GM23248 (cell line): ENCODE data around the gene HOXC13. TPM values are rescaled to one million over a fixed set of nuclear protein-coding genes. Genes with fewer than 3 reads are reported as not detected.

Experiments
- DNase-seq: peaks from one replicate; pipeline ENCODE4 v3.0.0-alpha.2; 2015
- H2AFZ ChIP-seq: fragments of 200-600 bp; sonication (generic); 2 replicates; pipeline ENCODE4 v1.6.1; 2016; ENCODE audit warnings: antibody characterized with exemption
- H3F3A ChIP-seq: fragments of 200-600 bp; sonication (generic); 2 replicates; pipeline ENCODE4 v1.6.1; 2016; ENCODE audit warnings: mild to moderate bottlenecking, antibody characterized with exemption, mixed run types; ENCODE audit not compliant: insufficient read depth
- H3K27ac ChIP-seq: fragments of 200-600 bp; sonication (generic); 2 replicates; pipeline ENCODE4 v1.5.1; 2016; ENCODE audit warnings: mild to moderate bottlenecking
- H3K27me3 ChIP-seq: fragments of 200-600 bp; sonication (generic); replicated peaks from 2 replicates; pipeline ENCODE4 v1.6.1; 2016; ENCODE audit warnings: mild to moderate bottlenecking; ENCODE audit not compliant: insufficient read depth
- H3K36me3 ChIP-seq: fragments of 200-600 bp; sonication (generic); 2 replicates; pipeline ENCODE4 v1.6.1; 2016; ENCODE audit warnings: low read depth, mild to moderate bottlenecking
- H3K4me1 ChIP-seq: fragments of 200-600 bp; sonication (generic); 2 replicates; pipeline ENCODE4 v1.6.1; 2016; ENCODE audit warnings: mild to moderate bottlenecking; ENCODE audit not compliant: insufficient read depth
- H3K4me2 ChIP-seq: fragments of 200-600 bp; sonication (generic); one replicate; pipeline ENCODE4 v1.6.1; 2016; ENCODE audit warnings: mild to moderate bottlenecking; ENCODE audit not compliant: unreplicated experiment
- H3K4me3 ChIP-seq: fragments of 200-600 bp; sonication (generic); 2 replicates; pipeline ENCODE4 v1.5.1; 2016; ENCODE audit warnings: mild to moderate bottlenecking
- H3K79me2 ChIP-seq: fragments of 200-600 bp; sonication (generic); 2 replicates; pipeline ENCODE4 v1.6.1; 2016; ENCODE audit warnings: mild to moderate bottlenecking; ENCODE audit not compliant: insufficient read depth
- H3K9ac ChIP-seq: fragments of 200-600 bp; sonication (generic); 2 replicates; pipeline ENCODE4 v1.6.1; 2016; ENCODE audit warnings: mild to moderate bottlenecking
- H3K9me2 ChIP-seq: fragments of 200-600 bp; sonication (generic); 2 replicates; pipeline ENCODE4 v1.6.1; 2016; ENCODE audit warnings: mixed run types, mild to moderate bottlenecking, moderate library complexity; ENCODE audit not compliant: insufficient read depth
- H3K9me3 ChIP-seq: fragments of 200-600 bp; sonication (generic); one replicate; pipeline ENCODE4 v1.6.1; 2017; ENCODE audit warnings: low read depth
- H4K20me1 ChIP-seq: fragments of 200-600 bp; sonication (generic); 2 replicates; pipeline ENCODE4 v1.6.0; 2016; ENCODE audit not compliant: insufficient read depth
- EZH2 ChIP-seq: fragments of 200-600 bp; sonication (generic); IDR thresholded peaks from 2 replicates; pipeline ENCODE4 v1.6.1; 2018; ENCODE audit warnings: antibody characterized with exemption, mild to moderate bottlenecking; ENCODE audit not compliant: insufficient read depth, poor library complexity, severe bottlenecking
- EZH2phosphoT487 ChIP-seq: fragments of 200-600 bp; sonication (generic); IDR thresholded peaks from 2 replicates; pipeline ENCODE4 v1.6.1; 2018; ENCODE audit warnings: antibody characterized with exemption, moderate library complexity, mild to moderate bottlenecking, low read depth; ENCODE audit not compliant: insufficient read depth
- WGBS, 2 experiments: methylation state at CpG; one replicate each; pipeline ENCODE4 v1.1.6; 2015 to 2017; ENCODE audit warnings: low lambda C conversion rate in 2 of 2, low coverage in 1 of 2; ENCODE audit errors: missing lambda C conversion rate in 2 of 2; 5-methylcytosine and 5-hydroxymethylcytosine counted together
- in situ Hi-C: fragments of 300-500 bp; cut with MboI; formaldehyde crosslinking; loops from 2 replicates; pipeline ENCODE4 v1.15.0; 2020
- polyA plus RNA-seq: library from polyadenylated mRNA; unstranded; fragments of >200 nt; fragmentation: Nextera tagmentation; extraction: Ambion mirVana; gene quantifications from 2 replicates; pipeline ENCODE4 v1.2.1, GENCODE V29; 2016
- total RNA-seq: library from RNA; depleted of rRNA; stranded (reverse); fragments of >200 nt; shearing (Covaris generic); gene quantifications from 2 replicates; pipeline ENCODE4 v1.2.3, GENCODE V29; 2014

The HOXC13 gene
- total and polyA plus RNA-seq, 2 experiments from 2014 or later: not detected

DNA sequence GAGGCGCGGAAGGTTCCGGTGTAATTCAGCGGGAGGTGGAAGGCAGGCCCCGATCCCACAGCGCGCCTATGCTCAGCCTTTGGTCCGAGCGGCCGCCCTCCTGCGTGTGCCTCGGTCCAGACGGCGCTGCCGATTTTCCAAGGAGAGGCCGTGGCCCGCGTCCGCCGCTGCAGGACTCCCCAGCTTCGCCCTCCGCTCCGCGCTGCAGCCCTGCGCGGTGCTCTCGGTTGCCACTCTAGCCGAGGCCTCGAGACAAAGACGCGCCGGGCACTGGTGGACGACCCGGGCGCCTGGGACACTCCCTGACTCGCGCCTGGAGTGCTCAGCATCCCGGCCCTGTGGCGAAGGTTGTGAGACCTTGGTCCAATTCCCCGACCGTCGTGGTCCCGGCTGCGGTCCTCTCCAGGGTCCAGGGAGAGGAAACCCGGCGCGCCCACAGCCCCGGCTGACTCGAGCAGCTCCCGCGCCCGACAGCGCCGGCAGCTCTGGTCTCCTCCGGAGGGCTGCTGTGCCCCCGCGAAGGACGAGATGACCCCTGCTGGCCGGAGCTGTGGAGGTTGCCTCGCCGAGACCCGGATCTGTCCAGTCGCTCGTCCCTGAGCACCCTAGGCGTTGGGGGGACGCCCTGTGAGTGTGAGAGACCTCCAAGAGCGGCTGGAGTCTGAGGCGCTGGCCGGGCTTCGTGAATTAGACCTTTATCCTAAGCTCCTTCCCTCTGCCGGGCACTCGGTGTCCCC is 22.6 kb downstream of the HOXC13 start:
- Histone ChIP-seq H4K20me1 (no peaks in the 10 kb centered on the region), H3F3A (no peaks in the 10 kb centered on the region), H3K4me1 (no peaks in the 10 kb centered on the region), H2AFZ (no peak overlapping the region), H3K27me3 (peaks cover 100% of the 10 kb centered on the region), H3K4me3 (no peak overlapping the region), H3K9me3 (no peaks in the 10 kb centered on the region), H3K27ac (no peak overlapping the region), H3K9me2 (no peaks in the 10 kb centered on the region), H3K9ac (no peak overlapping the region), H3K36me3 (no peaks in the 10 kb centered on the region), H3K4me2 (no peak overlapping the region), H3K79me2 (no peaks in the 10 kb centered on the region)
- DNase-seq: no peak
- in situ Hi-C loops: no loop called here
- WGBS, 2 experiments: 5% methylated on average over 64 to 67 of the region's 72 CpGs
- TF ChIP-seq EZH2phosphoT487 (no peak), EZH2 (peak; percentile 73)

- WGBS, 2 experiments: 35 to 42% methylated on average over 7 of the region's 7 CpGs
- no peak overlapping the region for H3K4me2 ChIP-seq
- H3K9me3 ChIP-seq: no peaks in the 10 kb centered on the region
- H3K4me1 ChIP-seq: no peaks in the 10 kb centered on the region
- in situ Hi-C loops: no loop called here
- no peak overlapping the region for H2AFZ ChIP-seq
- H3K27ac ChIP-seq: no peak overlapping the region
- H3F3A ChIP-seq: no peaks in the 10 kb centered on the region
- H3K36me3 ChIP-seq: no peaks in the 10 kb centered on the region
- no peaks in the 10 kb centered on the region for H3K79me2 ChIP-seq
- no peak overlapping the region for H3K4me3 ChIP-seq
- TF ChIP-seq EZH2 (peak; percentile 35), EZH2phosphoT487 (no peak)
- no peaks in the 10 kb centered on the region for H3K9me2 ChIP-seq
- no peak for DNase-seq
- no peaks in the 10 kb centered on the region for H4K20me1 ChIP-seq
- no peak overlapping the region for H3K9ac ChIP-seq
- peaks cover 100% of the 10 kb centered on the region for H3K27me3 ChIP-seq
Measured at GRCh38 chr12:53963005-53963404, 24.4 kb downstream of the HOXC13 start.

DNA sequence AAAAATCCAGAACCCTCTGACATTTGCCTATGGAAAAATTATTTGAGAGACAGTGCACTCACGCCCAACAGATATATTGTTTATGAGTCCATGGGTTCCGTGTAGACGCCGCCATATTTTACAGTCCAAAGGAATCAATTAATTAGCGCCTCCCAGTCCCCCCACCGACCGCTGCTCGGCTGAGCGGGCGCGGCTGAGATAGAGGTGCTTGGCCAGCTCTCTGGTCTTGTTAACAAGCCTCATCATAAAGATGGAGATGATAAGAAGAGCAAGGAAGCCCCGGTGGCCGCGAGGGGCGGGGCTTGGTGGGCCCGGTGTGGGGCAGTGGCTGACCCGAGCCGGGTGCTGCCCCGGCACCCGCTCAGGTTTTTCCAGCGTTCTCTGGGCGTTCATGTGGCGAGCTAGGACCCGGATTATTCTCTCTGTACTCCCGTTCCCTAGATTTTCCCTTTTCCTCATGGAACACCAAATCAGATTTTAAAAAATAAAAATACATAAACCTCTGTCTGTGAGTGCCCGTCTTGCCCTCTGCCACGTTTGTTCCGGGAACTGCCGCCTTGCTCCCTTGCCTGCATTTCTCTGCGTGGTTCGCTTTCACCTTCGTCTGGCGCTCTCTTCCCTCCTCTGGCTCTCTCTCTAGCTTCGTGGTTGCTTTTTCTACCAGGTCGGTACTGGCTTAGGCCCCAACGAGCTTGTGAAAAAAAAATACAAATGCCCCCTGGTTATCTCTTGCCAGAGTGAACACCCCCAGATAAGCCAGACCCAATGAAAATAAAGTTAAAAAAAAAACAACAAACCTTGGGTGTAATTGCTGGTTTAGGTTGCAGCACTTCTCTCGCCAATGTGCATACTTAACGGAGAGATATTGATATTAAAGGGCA is 25.0 kb downstream of the HOXC13 start:
- peak; percentile 49 for TF ChIP-seq EZH2
- 0 out of 2 replicates have a peak, but pooled peaks have one; percentile 28 for TF ChIP-seq EZH2phosphoT487
- no peak overlapping the region for H3K4me2 ChIP-seq
- peaks cover 99% of the 10 kb centered on the region for H3K27me3 ChIP-seq
- no peaks in the 10 kb centered on the region for H3K9me2 ChIP-seq
- no peaks in the 10 kb centered on the region for H3K4me1 ChIP-seq
- H3K27ac ChIP-seq: no peak overlapping the region
- H2AFZ ChIP-seq: no peak overlapping the region
- no peaks in the 10 kb centered on the region for H3K9me3 ChIP-seq
- H3K36me3 ChIP-seq: no peaks in the 10 kb centered on the region
- H3K79me2 ChIP-seq: no peaks in the 10 kb centered on the region
- WGBS, 2 experiments: 14 to 15% methylated on average over 38 of the region's 38 CpGs
- in situ Hi-C loops: no loop called here
- H3K4me3 ChIP-seq: no peak overlapping the region
- H3F3A ChIP-seq: no peaks in the 10 kb centered on the region
- H4K20me1 ChIP-seq: no peaks in the 10 kb centered on the region
- no peak overlapping the region for H3K9ac ChIP-seq
- DNase-seq: no peak

- no peak overlapping the region for H3K27ac ChIP-seq
- TF ChIP-seq EZH2phosphoT487 (no peak), EZH2 (peak; percentile 41)
- H3F3A ChIP-seq: no peaks in the 10 kb centered on the region
- H3K4me1 ChIP-seq: no peaks in the 10 kb centered on the region
- peaks cover 99% of the 10 kb centered on the region for H3K27me3 ChIP-seq
- H3K4me2 ChIP-seq: no peak overlapping the region
- no peaks in the 10 kb centered on the region for H3K36me3 ChIP-seq
- 2 to 14% methylated on average over 2 of the region's 2 CpGs for WGBS, 2 experiments
- no peak for DNase-seq
- no peak overlapping the region for H3K4me3 ChIP-seq
- no peak overlapping the region for H3K9ac ChIP-seq
- H2AFZ ChIP-seq: no peak overlapping the region
- H3K9me2 ChIP-seq: no peaks in the 10 kb centered on the region
- H3K79me2 ChIP-seq: no peaks in the 10 kb centered on the region
- no peaks in the 10 kb centered on the region for H3K9me3 ChIP-seq
- in situ Hi-C loops: no loop called here
- no peaks in the 10 kb centered on the region for H4K20me1 ChIP-seq
Measured at GRCh38 chr12:53964315-53964713, 25.7 kb downstream of the HOXC13 start.
